Upper lobe of left lung (tissue), 6 donors: ENCODE data around the gene PRKCQ. TPM values are rescaled to one million over a fixed set of nuclear protein-coding genes. Genes with fewer than 3 reads are reported as not detected.

ENCODE experiments used
- ATAC-seq, 2 donors: fragments of 200-7000 bp; cut with Tn5 transposase; one replicate each; pipeline ENCODE4 v1.9.1; 2022; ENCODE audit warnings: mild to moderate bottlenecking in 2 of 2, moderate library complexity in 2 of 2; ENCODE audit not compliant: low FRiP score in 2 of 2
- DNase-seq, 2 donors: peaks; one replicate each; pipeline ENCODE4 v3.0.0-alpha.2; 2019 to 2020
- H3K27ac ChIP-seq, 4 donors: fragments of 200-600 bp; sonication (generic); one replicate each; pipeline ENCODE4 v1.5.1; 2016 to 2019
- H3K27me3 ChIP-seq, 4 donors: fragments of 200-600 bp; sonication (generic); one replicate each; pipeline ENCODE4 v1.5.1; 2017 to 2019
- H3K36me3 ChIP-seq, 4 donors: fragments of 200-600 bp; sonication (generic); one replicate each; pipeline ENCODE4 v1.5.1; 2016 to 2019
- H3K4me1 ChIP-seq, 4 donors: fragments of 200-600 bp; sonication (generic); one replicate each; pipeline ENCODE4 v1.5.1; 2018 to 2019
- H3K4me3 ChIP-seq, 4 donors: fragments of 200-600 bp; sonication (generic); one replicate each; pipeline ENCODE4 v1.5.1; 2017 to 2019; ENCODE audit warnings: mild to moderate bottlenecking in 2 of 4, moderate library complexity in 1 of 4
- H3K9me3 ChIP-seq, 4 donors: fragments of 200-600 bp; sonication (generic); one replicate each; pipeline ENCODE4 v1.5.1; 2018 to 2019
- EP300 ChIP-seq, 4 donors: sonication (generic); formaldehyde crosslinking; IDR thresholded peaks; one replicate each; pipeline ENCODE4 v1.5.1; 2017; ENCODE audit warnings: antibody characterized with exemption in 4 of 4, control low read depth in 2 of 4
- POLR2A ChIP-seq, 4 donors: fragments of 450-650 bp; IDR thresholded peaks; one replicate each; pipeline ENCODE4 v1.5.1; 2016 to 2017; ENCODE audit warnings: antibody characterized with exemption in 4 of 4, mild to moderate bottlenecking in 2 of 4
- POLR2AphosphoS5 ChIP-seq, 2 donors: sonication (generic); formaldehyde crosslinking; IDR thresholded peaks; one replicate each; pipeline ENCODE4 v1.5.1; 2017; ENCODE audit warnings: antibody characterized with exemption in 2 of 2
- WGBS, 2 donors: methylation state at CpG; one replicate each; pipeline ENCODE4 v1.1.5; 2017 to 2018; 5-methylcytosine and 5-hydroxymethylcytosine counted together
- total RNA-seq, 6 donors: library from RNA; depleted of rRNA in 4 of 6; stranded (reverse); fragments of >200 nt in 4 of 6; gene quantifications; one replicate each; pipeline versions ENCODE4 v1.1.0 to v1.2.1, GENCODE V29; 2016 to 2021
- TF ChIP-seq, protein P1 (sequence below), 6 experiments: fragments of 450-650 bp in 4 of 6; fragments of 200-600 bp in 2 of 6; sonication (generic) in 2 of 6; IDR thresholded peaks; one replicate each; pipeline ENCODE4 v1.5.1; 2016 to 2019; ENCODE audit warnings: antibody characterized with exemption in 6 of 6
- donor health status: DM: no; HTN: no; CAD: no; lungs with moderate emphysema.
- donor health status: DM: no; HTN: yes; CAD: no; lungs with severe emphysema.

Gene PRKCQ
- total RNA-seq, 6 donors from 2014 or later, result 6.5 to 16.8 (median 11.2) TPM

- Histone ChIP-seq H3K9me3 (no peaks in the 10 kb centered on the region), H3K4me1 (peaks cover 0 to 5% (median 0%) of the 10 kb centered on the region in 4 donors), H3K27ac (no peak overlapping the region), H3K4me3 (no peak overlapping the region), H3K36me3 (no peaks in the 10 kb centered on the region), H3K27me3 (no peaks in the 10 kb centered on the region)
- TF ChIP-seq EP300 (IDR thresholded peaks at IDR 0.05) (no peak), POLR2AphosphoS5 (IDR thresholded peaks at IDR 0.05) (no peak), POLR2A (IDR thresholded peaks at IDR 0.05) (no peak)
- TF ChIP-seq, protein P1, sequence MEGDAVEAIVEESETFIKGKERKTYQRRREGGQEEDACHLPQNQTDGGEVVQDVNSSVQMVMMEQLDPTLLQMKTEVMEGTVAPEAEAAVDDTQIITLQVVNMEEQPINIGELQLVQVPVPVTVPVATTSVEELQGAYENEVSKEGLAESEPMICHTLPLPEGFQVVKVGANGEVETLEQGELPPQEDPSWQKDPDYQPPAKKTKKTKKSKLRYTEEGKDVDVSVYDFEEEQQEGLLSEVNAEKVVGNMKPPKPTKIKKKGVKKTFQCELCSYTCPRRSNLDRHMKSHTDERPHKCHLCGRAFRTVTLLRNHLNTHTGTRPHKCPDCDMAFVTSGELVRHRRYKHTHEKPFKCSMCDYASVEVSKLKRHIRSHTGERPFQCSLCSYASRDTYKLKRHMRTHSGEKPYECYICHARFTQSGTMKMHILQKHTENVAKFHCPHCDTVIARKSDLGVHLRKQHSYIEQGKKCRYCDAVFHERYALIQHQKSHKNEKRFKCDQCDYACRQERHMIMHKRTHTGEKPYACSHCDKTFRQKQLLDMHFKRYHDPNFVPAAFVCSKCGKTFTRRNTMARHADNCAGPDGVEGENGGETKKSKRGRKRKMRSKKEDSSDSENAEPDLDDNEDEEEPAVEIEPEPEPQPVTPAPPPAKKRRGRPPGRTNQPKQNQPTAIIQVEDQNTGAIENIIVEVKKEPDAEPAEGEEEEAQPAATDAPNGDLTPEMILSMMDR (IDR thresholded peaks at IDR 0.05), result no peak
- no peak for DNase-seq
- WGBS, 2 donors, result 93 to 97% methylated on average over 11 of the region's 11 CpGs
- ATAC-seq, result no peak
These were observed 109.0 kb downstream of the PRKCQ start for GRCh38 chr10:6470894-6471618.

DNA sequence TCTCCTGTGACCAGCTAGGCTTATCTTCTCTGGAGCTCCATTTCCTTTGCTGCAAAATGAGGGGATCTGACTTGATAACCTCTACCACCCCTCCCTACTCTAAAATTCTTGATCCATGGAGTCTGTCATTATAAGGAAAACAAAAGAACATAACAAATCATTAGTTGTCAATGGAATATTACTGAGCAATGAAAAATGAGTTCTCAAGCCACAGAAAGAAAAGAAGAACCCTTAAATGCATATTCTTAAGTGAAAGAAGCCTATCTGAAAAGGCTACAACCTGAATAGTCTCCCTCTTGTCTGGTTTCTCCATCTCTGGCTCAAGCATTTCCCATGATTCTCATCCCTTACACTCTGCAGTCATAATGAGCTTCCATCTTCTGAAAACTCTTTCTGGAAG, 110.4 kb downstream of the PRKCQ start:
- ATAC-seq, result no peak
- no peak for DNase-seq
- TF ChIP-seq, protein P1 (IDR thresholded peaks at IDR 0.05), result no peak
- no peak for TF ChIP-seq POLR2AphosphoS5 (IDR thresholded peaks at IDR 0.05)
- TF ChIP-seq EP300 (IDR thresholded peaks at IDR 0.05), result no peak
- TF ChIP-seq POLR2A (IDR thresholded peaks at IDR 0.05), result no peak

DNA sequence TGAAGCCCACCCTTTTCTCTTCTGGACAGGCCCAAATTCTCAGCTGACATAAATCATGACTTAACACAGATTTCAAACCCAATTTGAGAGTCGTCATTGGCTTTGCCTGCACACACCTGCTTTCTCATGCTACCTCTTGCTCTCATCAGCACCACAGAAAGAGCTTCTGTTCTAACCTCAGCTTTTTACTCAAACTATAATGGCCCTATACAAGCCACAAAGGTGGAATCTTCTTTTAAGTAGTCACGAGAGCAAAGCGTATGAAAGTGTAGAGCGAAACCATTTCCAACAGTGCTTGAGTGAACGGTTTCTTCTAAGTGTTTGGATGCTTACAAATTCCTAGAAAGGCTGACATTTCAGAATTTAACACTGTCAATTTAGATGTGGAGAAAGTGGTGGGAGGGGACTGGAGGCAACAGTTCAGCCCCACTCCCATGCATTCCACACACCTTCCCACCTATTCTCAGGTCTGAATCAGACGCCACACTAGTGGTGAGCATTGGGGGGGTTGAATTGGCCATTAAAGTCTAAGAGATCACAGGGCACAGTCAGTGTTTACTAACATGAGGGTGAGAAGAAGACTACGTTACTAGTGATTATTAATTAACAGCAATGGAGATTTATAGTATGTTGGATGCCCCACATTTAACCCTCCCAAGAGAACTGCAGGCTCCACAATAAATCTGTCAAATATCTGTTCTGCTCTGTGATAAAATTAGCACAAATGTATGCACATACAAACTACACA, 114.0 kb downstream of the PRKCQ start:
- Histone ChIP-seq H3K36me3 (no peaks in the 10 kb centered on the region), H3K27me3 (no peaks in the 10 kb centered on the region), H3K4me3 (no peak overlapping the region), H3K4me1 (no peaks in the 10 kb centered on the region), H3K27ac (no peak overlapping the region), H3K9me3 (no peaks in the 10 kb centered on the region)
- TF ChIP-seq POLR2A (IDR thresholded peaks at IDR 0.05), result no peak
- WGBS, 2 donors, result 87 to 89% methylated on average over 7 of the region's 7 CpGs
- ATAC-seq (no peak), DNase-seq (no peak)

More for the DNA sequence above, 110.4 kb downstream of the PRKCQ start:
- Histone ChIP-seq H3K27me3 (no peaks in the 10 kb centered on the region), H3K9me3 (no peaks in the 10 kb centered on the region), H3K4me3 (no peak overlapping the region), H3K4me1 (peaks cover 0 to 5% (median 0%) of the 10 kb centered on the region in 4 donors), H3K36me3 (no peaks in the 10 kb centered on the region), H3K27ac (no peak overlapping the region)

GRCh38 chr10:6465437-6465836, 114.6 kb downstream of the PRKCQ start:
- DNase-seq (no peak), ATAC-seq (no peak)
- no peaks in the 10 kb centered on the region for H3K9me3 ChIP-seq
- TF ChIP-seq, protein P1 (IDR thresholded peaks at IDR 0.05), result no peak
- no peak for TF ChIP-seq EP300 (IDR thresholded peaks at IDR 0.05)
- no peak for TF ChIP-seq POLR2AphosphoS5 (IDR thresholded peaks at IDR 0.05)
- TF ChIP-seq POLR2A (IDR thresholded peaks at IDR 0.05), result no peak
- H3K4me3 ChIP-seq, result no peak overlapping the region
- H3K27me3 ChIP-seq, result no peaks in the 10 kb centered on the region
- no peak overlapping the region for H3K27ac ChIP-seq
- no peaks in the 10 kb centered on the region for H3K36me3 ChIP-seq
- WGBS, 2 donors, result 77 to 85% methylated on average over 7 of the region's 7 CpGs
- H3K4me1 ChIP-seq, result no peaks in the 10 kb centered on the region

DNA sequence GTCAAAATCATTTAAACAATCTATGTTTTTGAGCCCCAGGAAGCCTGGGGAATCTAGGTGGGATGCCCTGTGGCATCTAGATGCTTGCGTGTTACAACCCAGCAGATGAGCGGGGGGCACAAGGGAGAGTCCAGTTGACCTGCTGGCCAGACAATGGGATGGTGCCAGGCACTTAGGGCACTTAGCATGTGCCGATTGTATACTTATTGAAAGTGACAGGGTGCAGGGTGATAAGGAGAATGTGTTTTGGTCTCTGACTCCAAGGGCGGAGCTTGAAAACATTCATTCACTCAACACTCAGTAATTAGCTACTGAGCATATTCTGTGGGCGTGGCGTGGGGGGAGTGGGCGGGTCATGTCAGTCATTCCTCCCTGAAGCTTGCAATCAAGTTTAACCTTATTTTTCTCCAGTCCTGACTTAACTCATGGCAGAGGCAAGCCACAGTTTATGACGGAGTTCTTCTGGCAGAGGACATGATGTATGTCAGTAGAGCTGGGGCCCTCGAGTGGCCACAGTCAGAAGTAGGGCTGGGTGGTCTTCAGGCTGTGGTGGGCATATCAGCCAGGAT, 115.1 kb downstream of the PRKCQ start:
- 89 to 92% methylated on average over 8 to 9 of the region's 9 CpGs for WGBS, 2 donors
- no peak for DNase-seq
- Histone ChIP-seq H3K4me3 (no peak overlapping the region), H3K27me3 (no peaks in the 10 kb centered on the region), H3K36me3 (no peaks in the 10 kb centered on the region), H3K27ac (no peak overlapping the region), H3K9me3 (no peaks in the 10 kb centered on the region), H3K4me1 (no peaks in the 10 kb centered on the region)
- no peak for ATAC-seq
- TF ChIP-seq EP300 (IDR thresholded peaks at IDR 0.05) (no peak), POLR2A (IDR thresholded peaks at IDR 0.05) (no peak), POLR2AphosphoS5 (IDR thresholded peaks at IDR 0.05) (no peak)
- TF ChIP-seq, protein P1 (IDR thresholded peaks at IDR 0.05), result no peak
